Stimulated activated CD4-positive, alpha-beta T cell treated with anti-CD3 and anti-CD28 coated beads, Interleukin-4, amount 100 ng/mL, for 1 hour (primary cell): ENCODE data around the gene AAK1.
"Not testable (repeated sequence)": the region's sequence is repeated elsewhere in the genome, so short reads cannot be mapped to it uniquely, and the experiment has no call there.

Experiments used
- DNase-seq: peaks from one replicate; pipeline ENCODE4 v3.0.0-alpha.2; 2020

Gene AAK1

GRCh38 chr2:69566669-69567068 is 76.9 kb downstream of the AAK1 start:
- peak; percentile 16 for DNase-seq

- DNase-seq = peak; percentile 67
Measured at GRCh38 chr2:69565431-69565839, 78.1 kb downstream of the AAK1 start.

- DNase-seq = no peak
Measured at GRCh38 chr2:69564604-69565003, 78.9 kb downstream of the AAK1 start.

- DNase-seq = no peak
Measured at GRCh38 chr2:69563021-69563420, 80.5 kb downstream of the AAK1 start.

GRCh38 chr2:69561101-69561500 is 82.4 kb downstream of the AAK1 start:
- no peak for DNase-seq

GRCh38 chr2:69560147-69560482 is 83.4 kb downstream of the AAK1 start:
- DNase-seq = no peak

- DNase-seq = no peak
Measured at GRCh38 chr2:69559442-69560146, 83.9 kb downstream of the AAK1 start.

- DNase-seq = no peak
Measured at GRCh38 chr2:69556008-69556407, 87.5 kb downstream of the AAK1 start.

GRCh38 chr2:69554981-69555380 is 88.6 kb downstream of the AAK1 start:
- no peak for DNase-seq

- DNase-seq = no peak
Measured at GRCh38 chr2:69554568-69554967, 89.0 kb downstream of the AAK1 start.

- no peak for DNase-seq
Measured at GRCh38 chr2:69553991-69554390, 89.5 kb downstream of the AAK1 start.

- DNase-seq = not testable (repeated sequence)
Measured at GRCh38 chr2:69550511-69550910, 93.0 kb downstream of the AAK1 start.

- DNase-seq = no peak
Measured at GRCh38 chr2:69549421-69549820, 94.1 kb downstream of the AAK1 start.

- DNase-seq = no peak
Measured at GRCh38 chr2:69547984-69548715, 95.4 kb downstream of the AAK1 start.

GRCh38 chr2:69546646-69547045 is 96.9 kb downstream of the AAK1 start:
- DNase-seq = no peak

- no peak for DNase-seq
Measured at GRCh38 chr2:69545477-69545932, 98.0 kb downstream of the AAK1 start.

- DNase-seq = no peak
Measured at GRCh38 chr2:69544951-69545350, 98.6 kb downstream of the AAK1 start.

GRCh38 chr2:69539549-69539908 is 104.0 kb downstream of the AAK1 start:
- DNase-seq = no peak

GRCh38 chr2:69538872-69539548 is 104.5 kb downstream of the AAK1 start:
- no peak for DNase-seq

GRCh38 chr2:69538249-69538648 is 105.3 kb downstream of the AAK1 start:
- no peak for DNase-seq

GRCh38 chr2:69535817-69536241 is 107.7 kb downstream of the AAK1 start:
- DNase-seq = no peak

- no peak for DNase-seq
Measured at GRCh38 chr2:69531186-69531585, 112.4 kb downstream of the AAK1 start.

GRCh38 chr2:69529480-69529879 is 114.1 kb downstream of the AAK1 start:
- no peak for DNase-seq

- no peak for DNase-seq
Measured at GRCh38 chr2:69525261-69525660, 118.3 kb downstream of the AAK1 start.
